Mesodermal cell (in vitro differentiated cells): Measurements from ENCODE around the gene MANBA.
"Not testable (repeated sequence)": the region's sequence is repeated elsewhere in the genome, so short reads cannot be mapped to it uniquely, and the experiment has no call there.

ENCODE experiments used
- H3K27ac ChIP-seq: 2 replicates; pipeline ENCODE4 v1.7.0; 2013; ENCODE audit warnings: mild to moderate bottlenecking, low read depth, low read length, moderate library complexity; ENCODE audit not compliant: severe bottlenecking
- H3K36me3 ChIP-seq: 2 replicates; pipeline ENCODE4 v1.7.1; 2013; ENCODE audit warnings: mild to moderate bottlenecking, low read length, moderate library complexity; ENCODE audit not compliant: control insufficient read depth, insufficient read depth
- H3K4me1 ChIP-seq: one replicate; pipeline ENCODE4 v1.7.1; 2013; ENCODE audit warnings: mild to moderate bottlenecking, low read length; ENCODE audit not compliant: insufficient read depth, control insufficient read depth, poor library complexity, severe bottlenecking
- H3K4me3 ChIP-seq: 2 replicates; pipeline ENCODE4 v1.7.0; 2013; ENCODE audit warnings: low read length, control low read depth, mild to moderate bottlenecking; ENCODE audit not compliant: insufficient read depth, poor library complexity, severe bottlenecking; ENCODE audit errors: extremely low read depth
- H3K9me3 ChIP-seq: 2 replicates; pipeline ENCODE4 v1.7.1; 2013; ENCODE audit warnings: mild to moderate bottlenecking, low read length, moderate library complexity; ENCODE audit not compliant: control insufficient read depth
- WGBS, 2 experiments: methylation state at CpG; one replicate each; pipeline ENCODE4 v1.1.5; 2013; ENCODE audit warnings: missing lambda C conversion rate in 2 of 2; ENCODE audit not compliant: insufficient coverage in 2 of 2; 5-methylcytosine and 5-hydroxymethylcytosine counted together

MANBA gene

GRCh38 chr4:102735582-102735981 lies 25.2 kb downstream of the MANBA start:
- Histone ChIP-seq H3K4me1 (peaks cover 15% of the 10 kb centered on the region), H3K36me3 (peaks cover 7% of the 10 kb centered on the region), H3K27ac (no peak overlapping the region), H3K4me3 (no peak overlapping the region), H3K9me3 (peaks cover 17% of the 10 kb centered on the region)
- WGBS, 2 experiments, result 83% methylated on average over 1 of the region's 1 CpG; no CpG with 5 or more reads in 1 of the 2 experiments

GRCh38 chr4:102734591-102735385 lies 26.0 kb downstream of the MANBA start:
- 93% methylated on average over 5 of the region's 5 CpGs for WGBS, 2 experiments
- H3K4me3 ChIP-seq, result no peak overlapping the region
- peaks cover 13% of the 10 kb centered on the region for H3K36me3 ChIP-seq
- H3K4me1 ChIP-seq, result peaks cover 15% of the 10 kb centered on the region
- peak overlapping the region; percentile 46 for H3K27ac ChIP-seq
- peaks cover 17% of the 10 kb centered on the region for H3K9me3 ChIP-seq

DNA sequence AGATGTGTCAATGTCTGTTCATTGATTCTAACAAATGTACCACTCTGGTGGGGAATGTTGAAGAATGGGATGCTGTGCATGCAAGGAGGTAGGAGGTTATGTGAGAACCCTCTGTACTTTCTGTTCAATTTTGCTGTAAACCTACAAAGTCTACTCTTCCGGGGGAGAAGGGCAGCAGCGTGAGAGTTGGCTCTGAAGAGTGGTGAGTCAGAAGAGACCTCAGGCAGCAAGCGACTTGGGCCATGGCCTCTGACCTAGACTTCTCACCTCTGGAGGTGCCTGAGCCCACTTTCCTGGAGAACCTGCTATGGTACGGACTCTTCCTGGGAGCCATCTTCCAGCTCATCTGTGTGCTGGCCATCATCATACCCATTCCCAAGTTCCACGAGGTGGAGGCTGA lies 26.7 kb downstream of the MANBA start:
- Histone ChIP-seq H3K4me3 (no peak overlapping the region), H3K36me3 (peaks cover 19% of the 10 kb centered on the region), H3K4me1 (peaks cover 15% of the 10 kb centered on the region), H3K27ac (peak overlapping the region; percentile 46), H3K9me3 (peaks cover 14% of the 10 kb centered on the region)
- WGBS, 2 experiments, result 96 to 100% methylated on average over 3 to 4 of the region's 5 CpGs

GRCh38 chr4:102733084-102733483 lies 27.7 kb downstream of the MANBA start:
- Histone ChIP-seq H3K4me3 (no peak overlapping the region), H3K4me1 (peaks cover 15% of the 10 kb centered on the region), H3K36me3 (peaks cover 21% of the 10 kb centered on the region), H3K9me3 (peaks cover 12% of the 10 kb centered on the region), H3K27ac (no peak overlapping the region)
- 100% methylated on average over 1 of the region's 3 CpGs; no CpG with 5 or more reads in 1 of the 2 experiments for WGBS, 2 experiments

- H3K4me3 ChIP-seq, result no peak overlapping the region
Observed at GRCh38 chr4:102732678-102733077, 28.1 kb downstream of the MANBA start.

GRCh38 chr4:102730968-102731533 lies 29.7 kb downstream of the MANBA start:
- 85 to 100% methylated on average over 2 of the region's 5 CpGs for WGBS, 2 experiments
- no peak overlapping the region for H3K27ac ChIP-seq
- H3K9me3 ChIP-seq, result peaks cover 12% of the 10 kb centered on the region
- H3K4me1 ChIP-seq, result peaks cover 12% of the 10 kb centered on the region
- no peak overlapping the region for H3K4me3 ChIP-seq
- peaks cover 21% of the 10 kb centered on the region for H3K36me3 ChIP-seq

More at GRCh38 chr4:102732678-102733077, 28.1 kb downstream of the MANBA start:
- Histone ChIP-seq H3K27ac (no peak overlapping the region), H3K4me1 (peaks cover 15% of the 10 kb centered on the region), H3K9me3 (peaks cover 12% of the 10 kb centered on the region), H3K36me3 (peaks cover 21% of the 10 kb centered on the region)
- WGBS, 2 experiments, result 100% methylated on average over 1 of the region's 5 CpGs; no CpG with 5 or more reads in 1 of the 2 experiments

- 93 to 100% methylated on average over 1 to 3 of the region's 3 CpGs for WGBS, 2 experiments
- not testable (repeated sequence) for H3K4me1 ChIP-seq, H3K27ac ChIP-seq, H3K4me3 ChIP-seq
- H3K9me3 ChIP-seq, result peaks cover 12% of the 10 kb centered on the region
- peaks cover 21% of the 10 kb centered on the region for H3K36me3 ChIP-seq
Observed at GRCh38 chr4:102729486-102729885, 31.3 kb downstream of the MANBA start.

DNA sequence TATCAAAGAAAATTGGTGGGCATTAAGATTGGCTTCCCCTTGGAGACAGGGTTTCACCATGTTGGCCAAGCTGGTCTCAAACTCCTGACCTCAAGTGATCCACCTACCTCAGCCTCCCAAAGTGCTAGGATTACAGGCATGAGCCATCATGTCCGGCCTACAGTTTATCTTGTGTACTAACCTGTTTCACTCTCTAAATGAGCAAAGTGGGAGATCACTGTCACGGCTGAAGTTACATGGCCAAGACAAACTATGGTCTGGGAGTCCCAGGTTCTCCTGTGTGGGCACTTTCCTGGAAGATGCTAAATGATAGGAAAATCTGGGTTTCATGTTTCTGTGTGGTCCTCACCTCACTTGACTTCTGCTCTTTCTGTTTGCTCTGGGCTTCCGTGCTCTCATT lies 33.8 kb downstream of the MANBA start:
- WGBS, 2 experiments, result 97 to 100% methylated on average over 3 of the region's 3 CpGs
- Histone ChIP-seq H3K9me3 (peaks cover 12% of the 10 kb centered on the region), H3K36me3 (peaks cover 27% of the 10 kb centered on the region)
- not testable (repeated sequence) for H3K4me1 ChIP-seq, H3K4me3 ChIP-seq, H3K27ac ChIP-seq

GRCh38 chr4:102726068-102726467 lies 34.7 kb downstream of the MANBA start:
- no peak overlapping the region for H3K27ac ChIP-seq
- no peak overlapping the region for H3K4me3 ChIP-seq
- H3K9me3 ChIP-seq, result peaks cover 5% of the 10 kb centered on the region
- H3K36me3 ChIP-seq, result peaks cover 27% of the 10 kb centered on the region
- no peaks in the 10 kb centered on the region for H3K4me1 ChIP-seq

- H3K36me3 ChIP-seq, result peaks cover 22% of the 10 kb centered on the region
- no peaks in the 10 kb centered on the region for H3K9me3 ChIP-seq
- H3K27ac ChIP-seq, result no peak overlapping the region
- H3K4me1 ChIP-seq, result no peaks in the 10 kb centered on the region
- H3K4me3 ChIP-seq, result no peak overlapping the region
- 82% methylated on average over 2 of the region's 3 CpGs; no CpG with 5 or more reads in 1 of the 2 experiments for WGBS, 2 experiments
Observed at GRCh38 chr4:102725229-102725628, 35.5 kb downstream of the MANBA start.

- Histone ChIP-seq H3K4me1 (no peaks in the 10 kb centered on the region), H3K27ac (no peak overlapping the region), H3K9me3 (peaks cover 5% of the 10 kb centered on the region), H3K36me3 (peaks cover 18% of the 10 kb centered on the region), H3K4me3 (no peak overlapping the region)
Observed at GRCh38 chr4:102723511-102723910, 37.3 kb downstream of the MANBA start.
